Measurements from ENCODE around the gene CLASP1. TPM values are rescaled to one million over a fixed set of nuclear protein-coding genes. Genes with fewer than 3 reads are reported as not detected.

CLASP1 gene
- total and polyA plus RNA-seq, 8 donors, result 5.7 to 188 (median 20.8) TPM

DNA sequence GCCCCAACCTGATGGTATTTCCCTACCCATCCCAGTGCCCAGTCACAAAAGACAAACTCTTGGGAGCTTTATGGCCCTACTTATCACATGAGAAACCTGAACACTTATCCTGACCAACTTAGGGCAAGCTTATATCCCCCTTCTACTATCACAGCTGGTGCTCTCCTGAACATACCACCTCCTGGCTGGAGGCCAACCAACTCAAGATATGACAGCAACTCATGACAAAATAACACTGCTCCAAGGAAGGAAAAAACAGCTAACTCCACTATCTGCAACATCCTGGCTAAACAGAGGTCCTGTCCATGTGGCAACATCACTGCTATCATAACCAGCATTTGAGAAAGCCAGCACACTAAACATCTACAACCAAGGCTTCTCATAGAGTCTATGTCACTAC is 20.9 kb upstream of the CLASP1 start:
- TF ChIP-seq POLR2AphosphoS5 (IDR thresholded peaks at IDR 0.05) (no peak), POLR2A (IDR thresholded peaks at IDR 0.05) (no peak), EP300 (IDR thresholded peaks at IDR 0.05) (no peak)
- TF ChIP-seq, protein P1, sequence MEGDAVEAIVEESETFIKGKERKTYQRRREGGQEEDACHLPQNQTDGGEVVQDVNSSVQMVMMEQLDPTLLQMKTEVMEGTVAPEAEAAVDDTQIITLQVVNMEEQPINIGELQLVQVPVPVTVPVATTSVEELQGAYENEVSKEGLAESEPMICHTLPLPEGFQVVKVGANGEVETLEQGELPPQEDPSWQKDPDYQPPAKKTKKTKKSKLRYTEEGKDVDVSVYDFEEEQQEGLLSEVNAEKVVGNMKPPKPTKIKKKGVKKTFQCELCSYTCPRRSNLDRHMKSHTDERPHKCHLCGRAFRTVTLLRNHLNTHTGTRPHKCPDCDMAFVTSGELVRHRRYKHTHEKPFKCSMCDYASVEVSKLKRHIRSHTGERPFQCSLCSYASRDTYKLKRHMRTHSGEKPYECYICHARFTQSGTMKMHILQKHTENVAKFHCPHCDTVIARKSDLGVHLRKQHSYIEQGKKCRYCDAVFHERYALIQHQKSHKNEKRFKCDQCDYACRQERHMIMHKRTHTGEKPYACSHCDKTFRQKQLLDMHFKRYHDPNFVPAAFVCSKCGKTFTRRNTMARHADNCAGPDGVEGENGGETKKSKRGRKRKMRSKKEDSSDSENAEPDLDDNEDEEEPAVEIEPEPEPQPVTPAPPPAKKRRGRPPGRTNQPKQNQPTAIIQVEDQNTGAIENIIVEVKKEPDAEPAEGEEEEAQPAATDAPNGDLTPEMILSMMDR (IDR thresholded peaks at IDR 0.05), result no peak
- H3K4me1 ChIP-seq, result peaks cover 0 to 5% (median 0%) of the 10 kb centered on the region in 4 donors
- peaks cover 0 to 25% (median 14%) of the 10 kb centered on the region in 4 donors for H3K9me3 ChIP-seq
- H3K27ac ChIP-seq, result no peak overlapping the region
- intact Hi-C loops (cut with DNase I; ENCODE audit: low total_unique reads), result no loop called here
- H3K27me3 ChIP-seq, result no peaks in the 10 kb centered on the region
- no peak overlapping the region for H3K4me3 ChIP-seq
- no peak for DNase-seq
- no peaks in the 10 kb centered on the region for H3K36me3 ChIP-seq

DNA sequence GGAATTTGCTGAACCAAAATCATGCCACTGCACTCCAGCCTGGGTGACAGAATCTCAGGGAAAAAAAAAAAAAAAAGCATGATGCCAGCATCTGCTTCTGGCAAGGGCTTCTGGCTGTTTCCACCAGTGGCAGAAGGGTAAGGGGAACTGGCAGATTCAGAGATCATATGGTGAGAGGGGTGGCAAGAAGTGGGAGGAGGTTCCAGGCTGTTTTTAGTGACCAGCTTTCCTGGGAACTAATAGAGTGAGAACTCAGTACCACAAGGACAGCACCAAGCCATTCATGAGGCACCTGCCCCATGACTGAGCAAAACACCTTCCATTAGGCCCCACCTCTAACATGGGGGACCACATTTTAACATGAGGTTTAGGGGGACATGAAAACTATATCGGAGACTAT is 18.4 kb upstream of the CLASP1 start:
- TF ChIP-seq POLR2AphosphoS5 (IDR thresholded peaks at IDR 0.05) (no peak), EP300 (IDR thresholded peaks at IDR 0.05) (no peak), POLR2A (IDR thresholded peaks at IDR 0.05) (no peak)
- TF ChIP-seq, protein P1 (IDR thresholded peaks at IDR 0.05), result no peak
- H3K27ac ChIP-seq, result no peak overlapping the region
- peaks cover 0 to 9% (median 0%) of the 10 kb centered on the region in 4 donors for H3K4me1 ChIP-seq
- no peaks in the 10 kb centered on the region for H3K27me3 ChIP-seq
- DNase-seq, result no peak
- WGBS, 5 donors, result 92 to 100% (median 100%) methylated on average over 1 of the region's 1 CpG
- H3K36me3 ChIP-seq, result no peaks in the 10 kb centered on the region
- intact Hi-C loops (cut with DNase I; ENCODE audit: low total_unique reads), result no loop called here
- peaks cover 0 to 9% (median 7%) of the 10 kb centered on the region in 4 donors for H3K9me3 ChIP-seq
- no peak overlapping the region for H3K4me3 ChIP-seq

DNA sequence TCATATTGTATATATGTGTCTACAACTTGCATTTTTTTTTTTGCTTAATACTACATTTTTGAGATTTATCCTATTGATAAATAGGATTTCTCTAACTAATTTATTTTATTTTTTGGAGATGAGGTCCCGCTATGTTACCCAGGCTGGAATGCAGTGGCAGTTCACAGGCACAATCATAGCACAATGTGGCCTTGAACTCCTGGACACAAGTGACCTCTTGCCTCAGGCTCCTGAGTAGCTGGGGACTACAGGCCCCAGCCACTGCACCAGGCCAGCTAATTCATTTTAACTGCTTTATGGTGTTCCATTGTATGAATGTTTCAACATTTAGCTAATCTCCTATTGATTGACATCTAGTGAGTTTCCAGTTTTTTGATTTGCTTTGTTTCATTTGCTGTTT is 16.8 kb upstream of the CLASP1 start:
- TF ChIP-seq POLR2AphosphoS5 (IDR thresholded peaks at IDR 0.05) (no peak), POLR2A (IDR thresholded peaks at IDR 0.05) (no peak), EP300 (IDR thresholded peaks at IDR 0.05) (no peak)
- TF ChIP-seq, protein P1 (IDR thresholded peaks at IDR 0.05), result no peak
- Histone ChIP-seq H3K27me3 (no peaks in the 10 kb centered on the region), H3K4me3 (no peak overlapping the region), H3K36me3 (no peaks in the 10 kb centered on the region), H3K9me3 (no peaks in the 10 kb centered on the region), H3K4me1 (peaks cover 0 to 9% (median 0%) of the 10 kb centered on the region in 4 donors), H3K27ac (no peak overlapping the region)
- no peak for DNase-seq
- intact Hi-C loops (cut with DNase I; ENCODE audit: low total_unique reads), result no loop called here
- WGBS, 5 donors, result 95 to 100% (median 97%) methylated on average over 1 of the region's 1 CpG

DNA sequence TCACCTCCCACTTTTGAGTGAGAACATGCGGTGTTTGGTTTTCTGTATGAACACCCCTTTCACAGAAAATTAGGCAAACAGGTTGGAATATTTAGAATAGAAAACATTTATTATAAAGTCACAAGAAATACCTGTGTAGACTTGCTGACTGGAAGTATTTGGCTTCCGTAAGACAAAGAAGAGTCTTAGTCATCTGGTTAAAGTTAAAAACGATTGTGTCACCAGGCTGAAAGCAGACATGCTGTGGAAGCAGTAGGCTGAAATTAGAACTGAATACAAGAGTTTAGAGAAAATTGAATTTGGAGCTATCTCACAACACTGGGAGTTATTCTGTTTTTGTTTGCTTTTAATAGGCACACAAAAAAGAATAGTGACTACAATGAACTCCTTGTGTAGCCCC is 16.2 kb upstream of the CLASP1 start:
- H3K9me3 ChIP-seq, result no peaks in the 10 kb centered on the region
- no peak overlapping the region for H3K27ac ChIP-seq
- H3K4me1 ChIP-seq, result peaks cover 0 to 9% (median 0%) of the 10 kb centered on the region in 4 donors
- H3K4me3 ChIP-seq, result no peak overlapping the region
- intact Hi-C loops (cut with DNase I; ENCODE audit: low total_unique reads), result no loop called here
- 73 to 79% (median 76%) methylated on average over 3 of the region's 3 CpGs for WGBS, 5 donors
- H3K27me3 ChIP-seq, result no peaks in the 10 kb centered on the region
- H3K36me3 ChIP-seq, result no peaks in the 10 kb centered on the region
- DNase-seq, result no peak
- no peak for TF ChIP-seq EP300 (IDR thresholded peaks at IDR 0.05)
- TF ChIP-seq, protein P1 (IDR thresholded peaks at IDR 0.05), result no peak
- TF ChIP-seq POLR2AphosphoS5 (IDR thresholded peaks at IDR 0.05), result no peak
- TF ChIP-seq POLR2A (IDR thresholded peaks at IDR 0.05), result no peak

All from stomach (tissue), 9 donors.